Lower lobe of right lung (tissue), 2 donors: ENCODE data around the gene ASIC1. TPM values are rescaled to one million over a fixed set of nuclear protein-coding genes. Genes with fewer than 3 reads are reported as not detected.

Experiments
- ATAC-seq, 2 donors: fragments of 200-7000 bp; cut with Tn5 transposase; one replicate each; pipeline ENCODE4 v1.9.1; 2020 to 2022; ENCODE audit warnings: mild to moderate bottlenecking in 2 of 2, moderate library complexity in 2 of 2
- DNase-seq: peaks from one replicate; pipeline ENCODE4 v3.0.0-alpha.2; 2020
- H3K27ac ChIP-seq: fragments of 200-600 bp; one replicate; pipeline ENCODE4 v1.8.0; 2022
- H3K27me3 ChIP-seq: fragments of 200-600 bp; one replicate; pipeline ENCODE4 v1.8.0; 2022; ENCODE audit warnings: low read depth
- H3K36me3 ChIP-seq: fragments of 200-600 bp; one replicate; pipeline ENCODE4 v1.8.0; 2022; ENCODE audit warnings: mild to moderate bottlenecking
- H3K4me1 ChIP-seq: fragments of 200-600 bp; one replicate; pipeline ENCODE4 v1.8.0; 2022
- H3K4me3 ChIP-seq: fragments of 200-600 bp; one replicate; pipeline ENCODE4 v1.8.0; 2022; ENCODE audit warnings: mild to moderate bottlenecking
- H3K9me3 ChIP-seq: fragments of 200-600 bp; one replicate; pipeline ENCODE4 v1.8.0; 2022
- intact Hi-C: fragments of 100-400 bp; cut with DNase I; formaldehyde crosslinking; loops from one replicate; pipeline ENCODE4 v1.11.0; 2022
- total RNA-seq: library from RNA; stranded (reverse); fragmentation: NEBNext Ultra II Directional; extraction: Animal tissue kit (Norgen Biotek cat#: 25700); gene quantifications from one replicate; pipeline ENCODE4 v1.2.1, GENCODE V29; 2021
- TF ChIP-seq, protein P1 (sequence below): fragments of 200-600 bp; IDR thresholded peaks from one replicate; pipeline ENCODE4 v1.8.0; 2022; ENCODE audit warnings: antibody characterized with exemption, mild to moderate bottlenecking
- donor health status: DM: no; HTN: yes; CAD: no; lungs with severe emphysema.

ASIC1 gene
- total RNA-seq, 1 donor from 2014 or later: 1.6 TPM

DNA sequence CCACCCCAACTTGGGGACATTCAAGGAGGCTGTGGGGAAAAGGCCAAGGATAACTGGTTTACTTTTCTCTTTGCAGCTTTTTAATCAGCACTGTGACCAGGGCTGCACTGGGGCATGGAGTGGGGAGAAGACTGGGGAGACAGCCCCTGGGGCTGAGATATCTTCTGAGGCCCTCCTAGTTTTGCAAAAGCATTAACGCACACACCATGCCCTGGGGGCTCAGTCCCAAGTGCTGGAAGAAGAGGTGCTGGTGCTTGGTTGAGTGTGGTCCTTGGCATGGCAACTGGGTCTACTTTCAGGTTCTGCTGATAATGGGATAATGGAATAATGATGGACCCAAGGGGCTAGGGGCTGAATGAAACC, 18.4 kb downstream of the ASIC1 start:
- intact Hi-C loops: no loop called here
- ATAC-seq: no peak
- DNase-seq: no peak

DNA sequence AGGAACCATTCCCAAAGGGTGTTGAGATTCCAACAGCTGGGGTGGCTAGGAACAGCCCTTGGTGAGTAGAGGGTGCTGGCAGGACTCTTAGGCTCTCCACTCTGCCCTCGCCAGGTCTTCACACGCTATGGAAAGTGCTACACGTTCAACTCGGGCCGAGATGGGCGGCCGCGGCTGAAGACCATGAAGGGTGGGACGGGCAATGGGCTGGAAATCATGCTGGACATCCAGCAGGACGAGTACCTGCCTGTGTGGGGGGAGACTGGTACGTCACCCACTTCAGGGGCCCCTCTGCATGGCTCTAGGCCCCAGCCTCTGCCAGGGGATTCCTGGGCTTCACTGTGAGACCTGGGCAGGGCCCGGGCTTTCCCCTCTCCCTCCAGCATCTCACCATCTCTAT, 19.7 kb downstream of the ASIC1 start:
- DNase-seq (peak; percentile 32), ATAC-seq (no peak)
- Histone ChIP-seq H3K9me3 (no peaks in the 10 kb centered on the region), H3K4me3 (no peak overlapping the region), H3K36me3 (no peaks in the 10 kb centered on the region), H3K4me1 (peaks cover 3% of the 10 kb centered on the region), H3K27ac (no peak overlapping the region), H3K27me3 (no peaks in the 10 kb centered on the region)
- TF ChIP-seq, protein P1, sequence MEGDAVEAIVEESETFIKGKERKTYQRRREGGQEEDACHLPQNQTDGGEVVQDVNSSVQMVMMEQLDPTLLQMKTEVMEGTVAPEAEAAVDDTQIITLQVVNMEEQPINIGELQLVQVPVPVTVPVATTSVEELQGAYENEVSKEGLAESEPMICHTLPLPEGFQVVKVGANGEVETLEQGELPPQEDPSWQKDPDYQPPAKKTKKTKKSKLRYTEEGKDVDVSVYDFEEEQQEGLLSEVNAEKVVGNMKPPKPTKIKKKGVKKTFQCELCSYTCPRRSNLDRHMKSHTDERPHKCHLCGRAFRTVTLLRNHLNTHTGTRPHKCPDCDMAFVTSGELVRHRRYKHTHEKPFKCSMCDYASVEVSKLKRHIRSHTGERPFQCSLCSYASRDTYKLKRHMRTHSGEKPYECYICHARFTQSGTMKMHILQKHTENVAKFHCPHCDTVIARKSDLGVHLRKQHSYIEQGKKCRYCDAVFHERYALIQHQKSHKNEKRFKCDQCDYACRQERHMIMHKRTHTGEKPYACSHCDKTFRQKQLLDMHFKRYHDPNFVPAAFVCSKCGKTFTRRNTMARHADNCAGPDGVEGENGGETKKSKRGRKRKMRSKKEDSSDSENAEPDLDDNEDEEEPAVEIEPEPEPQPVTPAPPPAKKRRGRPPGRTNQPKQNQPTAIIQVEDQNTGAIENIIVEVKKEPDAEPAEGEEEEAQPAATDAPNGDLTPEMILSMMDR: no peak
- intact Hi-C loops: no loop called here

More for the DNA sequence above, 18.4 kb downstream of the ASIC1 start:
- Histone ChIP-seq H3K4me3 (no peak overlapping the region), H3K36me3 (no peaks in the 10 kb centered on the region), H3K27me3 (no peaks in the 10 kb centered on the region), H3K9me3 (no peaks in the 10 kb centered on the region), H3K27ac (no peak overlapping the region), H3K4me1 (peaks cover 5% of the 10 kb centered on the region)
- TF ChIP-seq, protein P1: no peak

DNA sequence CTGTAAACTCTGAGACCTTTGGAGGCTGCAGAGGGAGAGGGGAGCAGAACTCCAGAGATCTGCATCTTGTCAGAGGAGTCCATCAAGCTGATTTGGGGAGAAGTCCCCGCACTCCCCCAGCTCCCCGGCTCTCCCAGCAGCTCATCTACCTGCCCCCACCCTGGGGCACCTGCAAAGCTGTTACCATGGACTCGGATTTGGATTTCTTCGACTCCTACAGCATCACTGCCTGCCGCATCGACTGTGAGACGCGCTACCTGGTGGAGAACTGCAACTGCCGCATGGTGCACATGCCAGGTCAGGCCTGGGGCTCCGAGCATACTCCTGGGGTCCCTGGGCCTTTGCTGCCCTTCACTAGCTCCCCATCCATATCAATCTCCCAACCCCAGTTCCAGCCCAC, 20.9 kb downstream of the ASIC1 start:
- Histone ChIP-seq H3K27me3 (no peaks in the 10 kb centered on the region), H3K36me3 (no peaks in the 10 kb centered on the region), H3K4me1 (peaks cover 3% of the 10 kb centered on the region), H3K9me3 (no peaks in the 10 kb centered on the region), H3K27ac (no peak overlapping the region), H3K4me3 (no peak overlapping the region)
- DNase-seq (peak; percentile 28), ATAC-seq (no peak)
- TF ChIP-seq, protein P1: no peak
- intact Hi-C loops: no loop called here

DNA sequence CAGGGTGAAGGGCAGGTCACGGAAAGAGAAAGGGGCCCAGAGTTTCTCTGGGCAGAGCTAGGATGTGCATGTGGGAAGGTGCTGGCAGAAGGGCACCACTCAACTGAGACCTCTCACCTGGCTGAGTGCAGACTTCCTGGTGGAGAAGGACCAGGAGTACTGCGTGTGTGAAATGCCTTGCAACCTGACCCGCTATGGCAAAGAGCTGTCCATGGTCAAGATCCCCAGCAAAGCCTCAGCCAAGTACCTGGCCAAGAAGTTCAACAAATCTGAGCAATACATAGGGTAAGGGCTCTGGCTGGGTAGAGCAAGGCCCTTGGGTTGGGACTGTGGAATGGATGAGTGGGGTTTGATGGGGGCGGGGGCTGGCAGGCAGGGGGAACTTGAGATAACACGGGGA, 22.4 kb downstream of the ASIC1 start:
- H3K36me3 ChIP-seq: no peaks in the 10 kb centered on the region
- H3K9me3 ChIP-seq: no peaks in the 10 kb centered on the region
- DNase-seq: no peak
- TF ChIP-seq, protein P1: no peak
- ATAC-seq: no peak
- intact Hi-C loops: no loop called here
- no peaks in the 10 kb centered on the region for H3K27me3 ChIP-seq
- H3K4me1 ChIP-seq: peaks cover 3% of the 10 kb centered on the region
- no peak overlapping the region for H3K4me3 ChIP-seq
- no peak overlapping the region for H3K27ac ChIP-seq

DNA sequence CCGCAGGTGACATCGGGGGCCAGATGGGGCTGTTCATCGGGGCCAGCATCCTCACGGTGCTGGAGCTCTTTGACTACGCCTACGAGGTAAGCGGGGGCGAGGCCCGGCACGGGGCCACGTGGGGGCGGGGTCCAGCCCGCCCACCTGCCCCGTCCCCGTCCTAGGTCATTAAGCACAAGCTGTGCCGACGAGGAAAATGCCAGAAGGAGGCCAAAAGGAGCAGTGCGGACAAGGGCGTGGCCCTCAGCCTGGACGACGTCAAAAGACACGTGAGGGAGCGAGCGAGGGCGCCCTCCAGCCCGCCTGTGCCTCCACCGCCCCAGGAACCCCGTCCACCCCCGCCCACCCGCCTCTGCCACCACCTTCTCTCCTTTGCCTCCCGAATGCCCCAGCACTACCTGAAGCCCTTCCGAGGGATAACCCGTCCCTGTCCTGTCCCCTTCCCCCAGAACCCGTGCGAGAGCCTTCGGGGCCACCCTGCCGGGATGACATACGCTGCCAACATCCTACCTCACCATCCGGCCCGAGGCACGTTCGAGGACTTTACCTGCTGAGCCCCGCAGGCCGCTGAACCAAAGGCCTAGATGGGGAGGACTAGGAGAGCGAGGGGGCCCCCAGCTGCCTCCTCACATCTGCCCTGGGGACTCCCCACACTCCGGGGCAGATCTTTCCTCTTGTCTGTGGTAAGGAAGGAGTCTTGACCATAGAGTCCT, 23.9 kb downstream of the ASIC1 start:
- DNase-seq (peak; percentile 23), ATAC-seq (no peak)
- H3K36me3 ChIP-seq: no peaks in the 10 kb centered on the region
- H3K9me3 ChIP-seq: no peaks in the 10 kb centered on the region
- H3K27ac ChIP-seq: no peak overlapping the region
- intact Hi-C loops: no loop called here
- TF ChIP-seq, protein P1: no peak
- no peaks in the 10 kb centered on the region for H3K27me3 ChIP-seq
- no peak overlapping the region for H3K4me3 ChIP-seq
- peaks cover 6% of the 10 kb centered on the region for H3K4me1 ChIP-seq
